Breast epithelium (tissue), 4 donors: Measurements from ENCODE around the gene GTPBP4. TPM values are rescaled to one million over a fixed set of nuclear protein-coding genes. Genes with fewer than 3 reads are reported as not detected.
A peak's percentile ranks its signal among the peaks of the same experiment; 100 is the strongest.

Experiments used
- DNase-seq, 2 donors: peaks; one replicate each; pipeline ENCODE4 v3.0.0-alpha.2; 2019; ENCODE audit warnings: low spot score in 2 of 2
- H3K27ac ChIP-seq, 2 donors: fragments of 200-600 bp; sonication (generic) in 1 of 2; one replicate each; pipeline ENCODE4 v1.5.1; 2016 to 2019; ENCODE audit warnings: mild to moderate bottlenecking in 1 of 2
- H3K27me3 ChIP-seq, 2 donors: fragments of 200-600 bp; sonication (generic) in 1 of 2; one replicate each; pipeline versions ENCODE4 v1.5.1 to v1.6.0; 2017 to 2019; ENCODE audit warnings: control low read depth in 1 of 2, mild to moderate bottlenecking in 1 of 2
- H3K36me3 ChIP-seq: fragments of 200-600 bp; one replicate; pipeline ENCODE4 v1.5.1; 2019
- H3K4me1 ChIP-seq, 2 donors: fragments of 200-600 bp; sonication (generic); one replicate each; pipeline ENCODE4 v1.5.1; 2016 to 2019; ENCODE audit warnings: control low read depth in 1 of 2
- H3K4me3 ChIP-seq, 3 donors: fragments of 200-600 bp; sonication (generic); 1 replicate in 2 of 3; 2 replicates in 1 of 3; pipeline ENCODE4 v1.5.1; 2016 to 2019; ENCODE audit warnings: mild to moderate bottlenecking in 3 of 3, moderate library complexity in 2 of 3
- H3K9me3 ChIP-seq, 2 donors: fragments of 200-600 bp; sonication (generic) in 1 of 2; one replicate each; pipeline ENCODE4 v1.5.1; 2016 to 2019; ENCODE audit warnings: control low read depth in 1 of 2
- POLR2A ChIP-seq: fragments of 450-650 bp; IDR thresholded peaks from one replicate; pipeline ENCODE4 v1.6.1; 2016; ENCODE audit warnings: antibody characterized with exemption, mild to moderate bottlenecking, moderate library complexity
- POLR2AphosphoS5 ChIP-seq, 3 donors: sonication (generic); formaldehyde crosslinking; IDR thresholded peaks; one replicate each; pipeline ENCODE4 v1.6.1; 2017; ENCODE audit warnings: antibody characterized with exemption in 3 of 3
- intact Hi-C: fragments of 100-400 bp; cut with DNase I; formaldehyde crosslinking; loops from one replicate; pipeline ENCODE4 v1.15.1; 2023; ENCODE audit warnings: low total_unique reads
- total RNA-seq, 3 donors: library from RNA; depleted of rRNA; stranded (reverse); fragments of >200 nt; gene quantifications; one replicate each; pipeline ENCODE4 v1.1.0, GENCODE V29; 2016
- TF ChIP-seq, protein P1 (sequence below), 3 donors: fragments of 450-650 bp; IDR thresholded peaks; one replicate each; pipeline ENCODE4 v1.5.1; 2016 to 2017; ENCODE audit warnings: antibody characterized with exemption in 3 of 3, mild to moderate bottlenecking in 3 of 3, moderate library complexity in 3 of 3

GTPBP4 gene
- total RNA-seq, 3 donors from 2014 or later = 32.6 to 51.2 (median 50.8) TPM

DNA sequence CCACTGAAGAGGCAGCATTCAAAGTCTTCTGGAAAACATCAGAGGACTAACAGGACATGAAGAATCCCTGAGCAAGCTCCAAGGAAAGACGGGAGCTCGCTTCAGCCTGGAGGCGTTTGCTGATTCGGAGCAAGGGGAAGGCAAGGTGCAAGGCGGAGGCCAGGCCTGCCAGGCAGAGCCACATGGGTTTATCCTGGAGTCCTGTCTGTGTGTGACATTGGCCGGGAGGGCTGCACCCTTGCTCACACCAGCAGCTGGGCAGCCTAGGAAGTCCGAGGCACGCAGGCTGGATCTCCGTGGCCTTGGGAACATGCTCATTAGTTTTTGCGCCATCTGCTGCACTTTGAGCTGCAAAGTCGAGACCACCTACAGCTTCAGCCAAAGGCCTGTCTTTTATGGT lies 34.4 kb upstream of the GTPBP4 start:
- no peaks in the 10 kb centered on the region for H3K36me3 ChIP-seq
- H3K4me1 ChIP-seq = no peaks in the 10 kb centered on the region
- H3K27ac ChIP-seq = no peak overlapping the region
- no peak for DNase-seq
- TF ChIP-seq POLR2A (no peak), POLR2AphosphoS5 (IDR thresholded peaks at IDR 0.05) (no peak)
- TF ChIP-seq, protein P1, sequence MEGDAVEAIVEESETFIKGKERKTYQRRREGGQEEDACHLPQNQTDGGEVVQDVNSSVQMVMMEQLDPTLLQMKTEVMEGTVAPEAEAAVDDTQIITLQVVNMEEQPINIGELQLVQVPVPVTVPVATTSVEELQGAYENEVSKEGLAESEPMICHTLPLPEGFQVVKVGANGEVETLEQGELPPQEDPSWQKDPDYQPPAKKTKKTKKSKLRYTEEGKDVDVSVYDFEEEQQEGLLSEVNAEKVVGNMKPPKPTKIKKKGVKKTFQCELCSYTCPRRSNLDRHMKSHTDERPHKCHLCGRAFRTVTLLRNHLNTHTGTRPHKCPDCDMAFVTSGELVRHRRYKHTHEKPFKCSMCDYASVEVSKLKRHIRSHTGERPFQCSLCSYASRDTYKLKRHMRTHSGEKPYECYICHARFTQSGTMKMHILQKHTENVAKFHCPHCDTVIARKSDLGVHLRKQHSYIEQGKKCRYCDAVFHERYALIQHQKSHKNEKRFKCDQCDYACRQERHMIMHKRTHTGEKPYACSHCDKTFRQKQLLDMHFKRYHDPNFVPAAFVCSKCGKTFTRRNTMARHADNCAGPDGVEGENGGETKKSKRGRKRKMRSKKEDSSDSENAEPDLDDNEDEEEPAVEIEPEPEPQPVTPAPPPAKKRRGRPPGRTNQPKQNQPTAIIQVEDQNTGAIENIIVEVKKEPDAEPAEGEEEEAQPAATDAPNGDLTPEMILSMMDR (IDR thresholded peaks at IDR 0.05) = no peak
- no peaks in the 10 kb centered on the region for H3K9me3 ChIP-seq
- H3K4me3 ChIP-seq = no peak overlapping the region
- intact Hi-C loops = no loop called here
- no peaks in the 10 kb centered on the region for H3K27me3 ChIP-seq

DNA sequence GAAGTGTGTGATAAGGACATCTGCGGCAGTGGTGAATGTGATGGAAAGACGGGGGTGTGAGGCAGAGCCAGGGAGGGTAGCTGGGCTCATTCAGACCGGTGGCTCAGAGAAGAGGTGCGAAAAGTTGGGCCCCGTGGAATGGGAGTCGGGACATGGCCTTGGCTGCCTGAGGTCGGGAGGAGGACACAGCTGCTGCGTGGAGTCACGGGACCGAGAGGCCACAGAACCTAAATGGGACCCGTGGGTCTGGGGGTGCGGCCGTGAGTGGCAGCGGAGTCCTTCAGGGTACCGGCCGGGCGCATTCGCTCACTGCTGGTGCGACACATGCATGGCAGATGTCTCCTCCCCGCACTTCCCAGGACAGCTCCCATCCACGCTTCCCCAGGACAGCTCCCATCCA lies 33.8 kb upstream of the GTPBP4 start:
- Histone ChIP-seq H3K9me3 (no peaks in the 10 kb centered on the region), H3K36me3 (no peaks in the 10 kb centered on the region), H3K27ac (no peak overlapping the region), H3K4me1 (no peaks in the 10 kb centered on the region), H3K4me3 (no peak overlapping the region), H3K27me3 (no peaks in the 10 kb centered on the region)
- no peak for DNase-seq
- intact Hi-C loops = no loop called here
- TF ChIP-seq, protein P1 (IDR thresholded peaks at IDR 0.05) = no peak
- TF ChIP-seq POLR2A (no peak), POLR2AphosphoS5 (IDR thresholded peaks at IDR 0.05) (no peak)

DNA sequence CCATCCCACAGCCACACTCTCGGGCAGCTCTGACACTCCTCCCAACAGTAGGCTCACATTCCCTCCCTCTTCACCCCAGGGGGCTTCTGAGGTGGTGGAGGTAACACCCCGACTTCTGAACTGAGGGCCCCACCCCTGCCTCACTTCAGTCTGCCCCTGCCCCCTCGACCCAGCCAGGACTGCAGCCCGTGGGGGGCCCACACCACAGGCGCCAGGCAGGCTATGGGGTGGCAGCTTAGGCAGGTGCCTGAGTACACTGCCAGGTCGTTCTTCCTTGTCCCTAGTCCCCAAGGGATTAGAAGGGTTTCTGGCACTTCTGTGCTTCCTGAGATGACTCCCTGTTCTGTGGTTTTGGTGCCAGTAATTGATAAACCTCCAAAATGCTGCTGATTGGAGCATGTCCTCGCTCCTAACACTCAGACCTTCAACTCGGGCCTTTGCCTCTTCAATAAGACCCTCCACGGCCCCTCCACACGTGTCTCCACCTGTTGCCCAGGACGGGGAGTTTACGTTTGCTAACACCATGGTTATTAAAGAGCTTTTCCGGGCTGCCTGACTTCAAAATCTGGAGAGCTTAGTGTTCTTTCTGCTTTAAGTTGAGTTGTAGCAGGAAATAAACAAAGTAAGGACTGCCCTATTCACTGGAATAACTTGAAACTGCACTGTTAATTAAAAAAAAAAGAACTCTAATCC lies 33.0 kb upstream of the GTPBP4 start:
- no peaks in the 10 kb centered on the region for H3K4me1 ChIP-seq
- intact Hi-C loops = no loop called here
- no peak overlapping the region for H3K4me3 ChIP-seq
- H3K27ac ChIP-seq = peak overlapping the region; percentile 50 to 70
- no peaks in the 10 kb centered on the region for H3K36me3 ChIP-seq
- H3K9me3 ChIP-seq = no peaks in the 10 kb centered on the region
- DNase-seq = no peak
- no peaks in the 10 kb centered on the region for H3K27me3 ChIP-seq
- TF ChIP-seq, protein P1 (IDR thresholded peaks at IDR 0.05) = no peak
- TF ChIP-seq POLR2AphosphoS5 (IDR thresholded peaks at IDR 0.05) (no peak), POLR2A (no peak)

DNA sequence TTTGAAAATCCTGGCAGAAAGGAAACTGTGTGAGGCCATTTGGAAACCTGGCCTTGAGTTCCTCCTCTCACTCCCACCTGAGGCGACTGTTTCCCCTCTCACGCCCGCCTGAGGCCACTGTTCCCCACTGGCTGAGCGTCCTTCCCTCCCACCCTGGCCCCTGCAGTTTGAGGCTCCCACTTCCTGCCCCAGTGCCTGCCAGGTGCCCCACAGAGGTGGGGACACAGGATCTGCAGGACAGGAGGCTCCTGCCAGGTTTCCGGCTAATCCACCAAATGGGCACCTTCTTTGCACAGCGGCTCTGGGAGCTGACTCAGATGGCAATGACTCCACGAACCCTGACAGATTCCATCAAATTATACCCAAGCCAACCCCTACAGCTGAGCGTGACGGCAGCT lies 32.4 kb upstream of the GTPBP4 start:
- Histone ChIP-seq H3K4me1 (no peaks in the 10 kb centered on the region), H3K4me3 (no peak overlapping the region), H3K27me3 (no peaks in the 10 kb centered on the region), H3K9me3 (no peaks in the 10 kb centered on the region), H3K27ac (peak overlapping the region; percentile 48 to 70), H3K36me3 (no peaks in the 10 kb centered on the region)
- TF ChIP-seq POLR2AphosphoS5 (IDR thresholded peaks at IDR 0.05) (no peak), POLR2A (no peak)
- TF ChIP-seq, protein P1 (IDR thresholded peaks at IDR 0.05) = no peak
- no peak for DNase-seq
- intact Hi-C loops = no loop called here

DNA sequence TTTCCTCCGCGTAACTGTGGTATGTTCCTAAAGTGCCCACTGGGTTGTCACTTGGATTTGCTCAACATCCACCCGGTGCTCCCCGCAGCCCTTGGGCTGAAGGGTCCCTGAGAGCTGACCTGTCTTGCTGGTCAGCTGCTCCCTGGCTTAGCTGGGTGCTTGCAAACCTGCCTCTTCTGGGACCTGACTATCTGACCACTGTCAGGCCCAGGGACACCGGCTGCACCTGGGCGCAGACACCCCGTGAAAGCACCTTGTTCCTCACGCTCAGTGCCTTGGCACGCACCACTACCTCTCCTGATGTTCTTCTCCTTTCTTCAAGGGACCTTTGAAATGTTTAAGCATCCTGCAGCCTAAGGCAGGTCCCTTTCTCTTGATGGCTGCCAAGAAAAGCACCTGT lies 30.1 kb upstream of the GTPBP4 start:
- Histone ChIP-seq H3K4me1 (no peaks in the 10 kb centered on the region), H3K27me3 (no peaks in the 10 kb centered on the region), H3K9me3 (no peaks in the 10 kb centered on the region), H3K27ac (no peak overlapping the region), H3K36me3 (no peaks in the 10 kb centered on the region), H3K4me3 (no peak overlapping the region)
- TF ChIP-seq POLR2A (no peak), POLR2AphosphoS5 (IDR thresholded peaks at IDR 0.05) (no peak)
- TF ChIP-seq, protein P1 (IDR thresholded peaks at IDR 0.05) = no peak
- DNase-seq = no peak
- intact Hi-C loops = no loop called here
